Neural progenitor cell (in vitro differentiated cells): ENCODE measurements around the gene TRABD.

ENCODE experiments used
- EZH2 ChIP-seq: fragments of 200-600 bp; sonication (generic); IDR thresholded peaks from 2 replicates; pipeline ENCODE4 v1.6.1; 2017; ENCODE audit warnings: antibody characterized with exemption, mild to moderate bottlenecking, moderate library complexity
- EZH2phosphoT487 ChIP-seq: fragments of 200-600 bp; sonication (generic); IDR thresholded peaks from 2 replicates; pipeline ENCODE4 v1.6.1; 2017; ENCODE audit warnings: antibody characterized with exemption
- TF ChIP-seq, protein P1 (sequence below): fragments of 200-600 bp; sonication (generic); IDR thresholded peaks from 2 replicates; pipeline ENCODE4 v1.5.1; 2017; ENCODE audit warnings: antibody characterized with exemption, mild to moderate bottlenecking

GRCh38 chr22:50197856-50198623 lies 12.3 kb downstream of the TRABD start:
- TF ChIP-seq, protein P1, sequence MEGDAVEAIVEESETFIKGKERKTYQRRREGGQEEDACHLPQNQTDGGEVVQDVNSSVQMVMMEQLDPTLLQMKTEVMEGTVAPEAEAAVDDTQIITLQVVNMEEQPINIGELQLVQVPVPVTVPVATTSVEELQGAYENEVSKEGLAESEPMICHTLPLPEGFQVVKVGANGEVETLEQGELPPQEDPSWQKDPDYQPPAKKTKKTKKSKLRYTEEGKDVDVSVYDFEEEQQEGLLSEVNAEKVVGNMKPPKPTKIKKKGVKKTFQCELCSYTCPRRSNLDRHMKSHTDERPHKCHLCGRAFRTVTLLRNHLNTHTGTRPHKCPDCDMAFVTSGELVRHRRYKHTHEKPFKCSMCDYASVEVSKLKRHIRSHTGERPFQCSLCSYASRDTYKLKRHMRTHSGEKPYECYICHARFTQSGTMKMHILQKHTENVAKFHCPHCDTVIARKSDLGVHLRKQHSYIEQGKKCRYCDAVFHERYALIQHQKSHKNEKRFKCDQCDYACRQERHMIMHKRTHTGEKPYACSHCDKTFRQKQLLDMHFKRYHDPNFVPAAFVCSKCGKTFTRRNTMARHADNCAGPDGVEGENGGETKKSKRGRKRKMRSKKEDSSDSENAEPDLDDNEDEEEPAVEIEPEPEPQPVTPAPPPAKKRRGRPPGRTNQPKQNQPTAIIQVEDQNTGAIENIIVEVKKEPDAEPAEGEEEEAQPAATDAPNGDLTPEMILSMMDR: no peak
- no peak for TF ChIP-seq EZH2
- no peak for TF ChIP-seq EZH2phosphoT487
